Stimulated activated CD8-positive, alpha-beta memory T cell treated with anti-CD3 and anti-CD28 coated beads, Interleukin-2, amount 100 ng/mL, for 1 hour (primary cell): ENCODE measurements around the gene SLCO4A1.
"Not testable (repeated sequence)": the region's sequence is repeated elsewhere in the genome, so short reads cannot be mapped to it uniquely, and the experiment has no call there.

Experiments
- DNase-seq, 2 donors: peaks; one replicate each; pipeline ENCODE4 v3.0.0-alpha.2; 2020; ENCODE audit warnings: low read depth in 2 of 2

SLCO4A1 gene

DNA sequence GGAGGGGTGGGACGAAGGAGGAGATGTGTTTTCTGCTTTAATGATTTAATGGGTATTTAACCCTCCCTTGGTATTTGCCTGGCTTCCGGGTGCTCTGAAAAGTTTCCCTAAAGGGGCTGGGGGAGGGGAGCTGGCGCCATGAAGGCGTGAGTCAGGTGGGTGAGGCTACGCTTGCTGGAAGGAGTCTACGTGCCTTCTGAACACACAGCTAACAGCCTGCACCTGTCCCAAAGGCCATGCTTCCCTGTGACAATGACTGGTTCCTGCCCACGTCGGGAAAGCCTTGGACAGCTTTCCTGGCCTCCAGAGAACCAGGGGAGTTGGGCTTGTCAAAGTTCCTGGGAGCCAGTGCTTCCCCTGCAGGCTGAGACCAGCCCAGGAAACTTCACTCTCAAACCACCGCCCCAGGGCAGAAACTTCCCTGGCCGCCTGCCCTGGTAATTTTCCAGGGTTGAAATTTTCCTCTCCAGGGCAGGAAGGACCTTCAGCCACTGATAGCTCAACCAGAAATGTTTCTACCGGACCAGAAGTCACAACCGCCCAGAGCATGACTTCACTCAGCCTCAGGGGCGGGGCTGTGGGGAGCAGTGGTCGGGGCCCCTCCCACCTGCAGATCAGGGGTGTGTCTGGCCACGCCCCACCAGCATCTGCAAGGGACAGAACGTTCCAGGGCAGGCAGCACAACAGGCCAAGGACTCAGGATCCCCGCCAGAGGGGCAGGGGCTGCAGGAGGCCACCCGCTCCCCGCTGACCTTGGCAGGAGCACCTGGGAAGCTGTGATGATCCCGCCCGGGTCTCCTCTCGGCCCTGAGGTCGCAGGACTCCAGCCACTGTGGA, 18.6 kb upstream of the SLCO4A1 start:
- DNase-seq, result peak; percentile 66 to 70

DNA sequence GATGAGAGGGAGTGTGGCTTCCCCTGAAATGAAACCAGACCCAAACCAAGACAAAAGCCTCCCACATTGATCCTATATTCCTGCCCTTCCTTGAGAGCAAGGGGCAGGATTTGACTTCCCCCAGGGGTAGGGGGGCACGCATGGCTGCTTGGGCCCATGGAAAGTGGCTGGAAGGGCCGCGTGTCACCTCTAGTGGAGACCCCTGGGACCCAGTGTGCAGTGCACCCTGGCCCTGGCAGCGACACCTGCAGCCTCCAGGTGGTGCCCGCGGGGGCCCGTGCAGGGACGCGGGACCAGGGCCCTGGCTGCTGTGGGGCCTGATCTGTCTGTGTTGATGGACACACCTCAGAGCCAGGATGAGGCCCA, 18.0 kb upstream of the SLCO4A1 start:
- no peak for DNase-seq

DNA sequence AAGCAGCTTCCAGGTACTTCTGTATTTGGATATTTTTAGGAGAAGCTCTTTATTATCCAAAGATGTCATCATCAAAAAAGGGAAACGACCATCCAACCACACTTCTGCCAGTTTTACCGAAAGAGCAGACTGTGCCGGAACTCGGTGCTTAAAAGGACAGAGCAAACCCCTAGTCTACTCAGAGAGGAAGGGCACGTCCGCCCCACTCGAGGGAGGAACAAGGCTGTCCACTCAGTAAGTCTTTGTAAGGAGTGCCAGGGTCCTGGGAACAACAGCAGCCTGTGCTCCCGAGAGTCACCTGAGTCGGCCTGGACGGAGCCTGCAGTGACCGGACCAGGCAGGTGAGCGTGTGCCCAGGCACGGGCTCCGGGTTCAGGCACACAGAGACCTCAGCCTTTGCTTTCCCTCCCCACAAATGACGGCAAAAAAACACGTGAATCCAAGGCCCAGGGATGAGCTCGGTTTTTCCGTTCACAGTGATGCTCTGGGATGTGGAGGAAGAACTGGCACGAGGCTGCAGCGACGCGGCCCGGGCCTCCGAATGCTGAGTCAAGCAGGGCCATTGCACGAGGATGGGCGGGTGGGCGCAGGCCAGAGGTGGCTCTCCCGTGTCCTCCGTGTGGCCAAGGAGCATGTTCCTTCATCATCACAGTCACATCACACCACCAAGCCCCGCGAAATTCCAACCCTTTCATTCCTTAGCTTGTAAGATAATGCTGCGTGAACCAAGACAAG, 17.4 kb upstream of the SLCO4A1 start:
- DNase-seq, result no peak

DNA sequence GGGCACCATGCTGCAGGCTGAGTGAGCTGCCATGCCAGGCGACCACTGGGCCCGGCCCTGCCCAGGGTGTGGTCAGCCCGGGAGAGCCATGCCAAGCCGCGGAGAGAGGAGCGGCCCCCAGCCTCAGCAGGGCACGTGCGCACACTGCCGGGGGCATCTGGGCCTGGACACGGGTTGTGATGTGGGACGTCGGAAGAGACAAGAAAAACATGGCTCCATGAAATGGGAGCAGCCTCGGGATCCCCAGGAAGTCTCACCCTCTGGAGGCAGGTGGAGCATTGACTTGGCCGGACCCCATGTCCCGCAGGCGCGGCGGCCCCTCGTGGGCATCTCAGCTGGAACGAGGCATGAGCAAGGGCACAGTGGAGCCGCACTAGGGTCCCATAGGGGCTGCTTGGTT, 16.8 kb upstream of the SLCO4A1 start:
- no peak for DNase-seq

DNA sequence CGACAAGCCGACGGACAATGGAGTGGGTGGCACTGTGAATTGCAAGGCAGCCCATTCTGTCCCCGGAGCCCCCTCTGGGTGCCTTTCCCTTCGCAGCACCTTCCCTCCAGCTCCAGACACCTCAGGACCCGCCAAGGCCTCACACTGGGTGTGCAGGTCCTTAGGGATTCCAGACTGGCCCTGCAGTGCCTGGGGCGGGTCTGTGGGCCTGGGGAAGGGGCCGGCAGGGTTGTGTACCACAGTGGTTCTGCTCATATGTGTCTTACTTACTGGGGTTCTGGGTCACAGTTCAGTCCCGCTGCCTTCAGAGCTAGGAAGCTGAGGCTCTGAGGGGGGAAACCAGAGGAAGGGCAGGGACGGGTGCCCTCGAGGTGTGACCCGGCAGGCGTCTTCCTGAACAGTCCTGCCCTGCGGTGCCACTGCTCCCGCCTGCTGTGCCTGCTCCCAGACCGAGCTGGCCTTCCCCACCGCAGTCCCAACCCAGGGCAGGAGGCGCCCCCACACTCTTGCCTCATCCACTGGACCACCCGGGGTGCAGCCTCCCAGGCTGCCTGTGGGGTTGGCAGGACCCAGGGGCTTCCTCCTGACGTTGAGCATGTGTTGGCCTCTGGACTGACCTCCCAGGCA, 16.3 kb upstream of the SLCO4A1 start:
- no peak for DNase-seq

DNA sequence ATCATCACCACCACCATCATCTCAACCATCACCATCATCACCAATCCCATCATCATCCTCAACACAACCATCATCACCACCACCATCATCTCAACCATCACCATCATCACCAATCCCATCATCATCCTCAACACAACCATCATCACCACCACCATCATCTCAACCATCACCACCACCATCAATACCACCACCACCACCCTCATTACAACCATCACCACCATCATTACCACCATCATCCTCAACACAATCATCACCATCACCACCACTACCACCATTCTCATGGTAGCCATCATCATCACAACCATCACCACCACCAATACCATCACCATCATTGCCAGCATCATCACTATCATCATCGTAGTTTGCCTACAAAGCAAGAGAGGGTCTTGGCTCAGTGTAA, 14.9 kb upstream of the SLCO4A1 start:
- DNase-seq, result not testable (repeated sequence)

DNA sequence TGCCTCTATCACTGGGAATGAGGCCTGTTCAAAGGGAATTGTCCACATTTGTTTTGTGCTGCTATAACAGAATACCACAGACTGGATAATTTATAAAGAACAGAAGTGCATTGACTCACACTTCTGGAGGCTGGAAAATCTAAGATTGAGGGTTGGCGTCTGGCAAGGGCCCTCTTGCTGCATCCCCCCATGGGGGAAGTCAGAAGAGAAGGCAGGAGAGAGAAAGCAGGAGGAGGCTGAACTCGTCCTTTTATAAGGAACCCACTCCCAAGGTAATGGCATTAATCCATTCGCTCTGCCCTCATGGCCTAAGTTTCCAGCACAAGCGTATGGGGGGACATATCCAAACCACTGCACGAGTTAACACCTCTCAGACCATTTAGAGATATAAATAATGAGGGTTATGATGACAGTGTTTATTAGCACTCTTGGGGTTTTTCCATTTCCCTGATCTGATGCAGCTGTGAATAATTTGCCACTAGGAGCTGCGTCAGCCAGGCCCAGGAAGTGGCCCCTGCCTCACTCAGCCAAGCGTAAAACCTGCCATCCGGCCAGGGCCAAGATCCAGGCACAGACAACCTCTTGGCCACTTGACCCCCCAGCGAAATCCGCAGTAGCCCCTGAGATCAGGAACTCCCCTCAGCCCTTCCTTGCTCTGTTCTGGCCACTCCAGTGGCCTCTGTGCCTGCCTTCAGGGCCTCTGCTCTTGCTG, 14.2 kb upstream of the SLCO4A1 start:
- no peak for DNase-seq

DNA sequence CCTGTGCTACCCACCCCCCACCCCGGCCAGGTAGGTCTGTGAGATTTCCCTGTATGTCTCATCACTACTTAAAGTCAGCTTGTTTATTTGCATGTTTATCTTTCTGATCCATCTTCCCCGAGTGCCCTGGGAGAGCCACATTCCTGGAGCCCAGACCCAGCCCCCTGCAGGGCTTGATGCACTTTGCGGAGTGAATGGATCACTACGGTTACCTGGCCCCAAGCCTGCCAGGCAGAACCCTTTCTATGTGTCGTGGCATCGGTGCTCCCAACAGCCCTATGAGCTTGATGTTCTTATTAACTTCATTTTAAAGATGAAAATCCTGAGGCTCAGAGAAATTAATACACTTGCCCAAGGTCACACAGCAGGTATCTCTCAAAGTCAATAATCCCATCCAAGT, 13.6 kb upstream of the SLCO4A1 start:
- DNase-seq, result no peak

DNA sequence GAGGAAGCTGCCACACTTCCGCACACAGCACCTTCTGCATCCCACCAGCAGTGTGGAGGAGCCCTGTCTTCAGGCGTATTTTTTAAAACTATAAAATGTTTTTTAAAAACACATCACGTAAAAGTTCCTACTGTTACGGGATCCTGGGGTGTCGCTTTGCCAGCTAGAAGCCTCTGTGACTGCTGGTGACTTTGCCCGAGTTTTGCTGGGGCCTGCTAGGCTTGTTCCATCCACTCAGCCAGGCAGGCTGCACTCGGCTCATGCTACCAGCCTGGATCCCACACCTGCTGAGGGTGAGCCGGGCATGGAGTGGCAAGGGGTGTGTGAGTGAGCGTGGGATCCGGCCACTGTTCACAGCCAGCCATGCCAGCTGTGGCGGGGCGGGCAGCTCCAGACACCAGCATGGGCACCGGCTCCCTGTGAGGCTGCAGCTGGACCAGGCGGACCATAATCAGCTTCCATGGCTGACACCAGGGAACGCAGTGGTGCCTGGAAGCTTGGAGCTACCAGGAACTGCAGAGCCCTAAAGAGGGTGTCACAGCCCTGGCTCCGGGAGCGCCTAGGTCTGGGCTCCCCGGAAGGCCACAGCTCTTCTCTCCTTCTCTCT, 12.3 kb upstream of the SLCO4A1 start:
- no peak for DNase-seq

DNA sequence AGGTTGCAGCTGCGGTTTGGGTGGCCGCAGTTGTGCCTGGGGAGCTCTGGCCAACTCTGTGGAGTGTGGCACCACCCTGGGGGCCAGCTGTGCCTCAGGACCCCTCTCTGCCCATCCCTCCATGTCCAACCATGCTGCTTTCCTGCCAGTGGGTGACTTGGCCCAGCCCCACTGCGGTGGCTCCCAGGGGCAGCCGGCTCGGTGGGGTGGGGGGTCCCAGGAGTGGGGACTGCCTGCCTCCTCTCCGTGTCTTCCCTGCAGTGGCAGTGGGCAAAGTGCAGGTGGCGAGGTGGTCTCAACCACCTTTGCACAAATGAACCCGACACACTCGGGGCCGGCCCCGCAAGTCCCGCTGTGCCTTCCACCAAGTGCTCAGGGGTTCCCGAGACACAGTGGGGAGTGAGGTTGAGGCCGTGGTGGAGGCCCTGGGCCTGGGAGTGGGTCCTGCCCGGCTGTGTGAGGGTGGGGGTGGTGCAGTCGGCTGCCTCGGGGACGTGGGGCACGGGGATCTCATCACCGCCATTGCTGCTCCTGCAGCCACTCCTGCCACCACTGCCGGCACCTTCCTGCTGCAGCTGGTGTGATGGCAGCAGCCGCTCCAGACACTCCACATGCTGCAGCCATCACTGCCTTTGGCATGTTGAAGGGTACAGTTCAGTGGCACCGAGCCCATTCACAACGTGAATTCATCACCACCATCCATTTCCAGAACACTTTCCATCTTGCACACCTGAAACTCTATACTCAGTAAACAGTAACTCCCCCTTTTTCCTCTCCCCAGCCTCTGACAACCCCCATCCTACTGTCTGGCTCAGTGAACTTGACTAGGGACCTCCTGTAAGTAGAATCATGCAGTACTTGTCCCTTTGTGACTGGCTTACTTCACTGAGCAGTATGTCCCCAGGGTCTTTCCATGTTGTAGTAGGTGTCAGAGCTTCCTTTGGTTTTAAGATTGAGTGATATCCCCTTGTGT, 10.7 kb upstream of the SLCO4A1 start:
- no peak for DNase-seq

DNA sequence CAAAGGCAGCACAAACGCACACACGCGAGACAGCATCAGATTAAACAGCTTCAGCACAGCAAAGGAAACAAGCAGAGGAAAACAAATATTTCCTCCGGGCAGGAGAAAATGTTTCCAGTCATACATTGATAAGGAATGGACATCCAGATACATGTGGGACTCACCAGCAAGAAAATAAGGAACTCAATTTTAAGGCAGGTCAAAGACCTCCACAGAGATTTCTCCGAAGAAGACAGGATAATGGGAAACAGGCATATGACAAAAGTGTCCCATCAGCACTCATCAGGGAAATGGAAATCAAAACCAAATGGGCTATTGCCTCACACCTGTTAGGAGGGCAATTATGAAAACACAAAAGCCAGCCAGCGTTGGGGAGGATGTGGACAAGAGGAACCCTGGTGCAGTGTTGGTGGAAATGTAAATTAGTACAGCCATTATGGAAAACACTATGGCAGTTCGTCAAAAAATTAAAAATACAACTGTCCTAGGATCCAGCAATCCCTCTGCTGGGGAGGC, 9.7 kb upstream of the SLCO4A1 start:
- DNase-seq, result no peak

DNA sequence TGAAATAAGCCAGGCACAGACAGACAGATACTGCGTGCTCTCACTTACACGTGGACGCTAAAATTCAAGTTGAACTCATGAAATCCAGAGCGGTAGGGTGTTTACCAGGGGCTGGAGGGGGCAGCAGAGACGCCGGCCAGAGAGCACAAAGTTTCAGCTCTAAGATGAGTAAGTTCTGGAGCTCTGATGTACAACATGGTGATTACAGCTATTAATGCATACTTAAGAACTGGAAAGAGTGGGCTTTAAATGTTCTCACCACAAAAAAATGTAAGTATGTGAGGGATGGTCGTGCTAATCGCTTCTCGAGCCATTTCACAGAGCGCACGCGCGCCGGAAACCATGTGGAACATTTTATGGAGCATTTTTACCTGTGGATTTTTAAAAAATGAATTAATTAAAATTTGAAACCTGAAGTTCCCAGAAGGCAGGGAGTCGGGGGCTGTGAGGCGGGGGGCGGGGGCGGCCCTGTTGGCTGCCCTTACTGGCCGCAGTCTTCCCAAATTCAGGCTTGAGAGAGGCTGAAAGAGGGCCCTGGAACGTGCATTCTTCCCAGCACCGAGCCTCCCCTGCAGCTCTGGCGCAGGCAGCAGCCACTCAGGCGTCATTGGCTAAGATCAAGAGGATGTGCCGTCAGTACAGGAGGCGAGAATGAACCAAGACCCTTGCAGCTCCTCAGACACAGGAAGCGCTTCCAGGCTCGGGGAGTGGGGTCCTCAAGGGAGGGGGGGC, 8.5 kb upstream of the SLCO4A1 start:
- DNase-seq, result no peak

DNA sequence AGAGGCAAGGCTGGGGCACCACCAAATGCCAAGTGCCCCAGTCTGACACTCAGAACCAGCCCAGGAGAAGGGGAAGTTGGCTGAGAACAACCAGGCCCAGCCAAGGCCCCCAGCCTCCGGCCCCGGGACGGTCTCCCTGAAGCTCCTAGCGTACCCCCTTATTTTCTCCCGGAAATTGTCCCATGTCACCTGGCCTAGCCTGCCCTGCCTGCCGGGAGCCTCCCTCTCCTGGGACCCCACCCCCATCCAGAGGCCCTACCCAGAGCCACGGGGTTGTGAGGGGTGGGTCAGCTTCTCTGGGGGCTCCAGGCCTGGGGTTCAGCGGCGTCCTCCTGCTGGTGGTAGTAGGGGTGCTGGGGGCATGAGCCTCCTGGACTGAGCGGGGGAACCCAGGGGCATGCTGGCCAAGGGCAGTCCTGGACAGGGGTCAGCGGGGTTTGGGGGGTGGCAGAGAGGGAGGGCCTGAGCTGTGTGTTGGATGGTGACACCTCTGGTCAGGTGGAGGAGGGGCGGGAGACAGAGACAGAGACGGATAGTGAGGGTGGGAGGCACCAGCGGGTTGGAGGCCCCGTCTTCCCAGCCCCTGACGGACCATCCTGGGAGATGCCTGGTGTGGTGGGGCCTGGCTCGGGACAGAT, 7.9 kb upstream of the SLCO4A1 start:
- DNase-seq, result no peak

DNA sequence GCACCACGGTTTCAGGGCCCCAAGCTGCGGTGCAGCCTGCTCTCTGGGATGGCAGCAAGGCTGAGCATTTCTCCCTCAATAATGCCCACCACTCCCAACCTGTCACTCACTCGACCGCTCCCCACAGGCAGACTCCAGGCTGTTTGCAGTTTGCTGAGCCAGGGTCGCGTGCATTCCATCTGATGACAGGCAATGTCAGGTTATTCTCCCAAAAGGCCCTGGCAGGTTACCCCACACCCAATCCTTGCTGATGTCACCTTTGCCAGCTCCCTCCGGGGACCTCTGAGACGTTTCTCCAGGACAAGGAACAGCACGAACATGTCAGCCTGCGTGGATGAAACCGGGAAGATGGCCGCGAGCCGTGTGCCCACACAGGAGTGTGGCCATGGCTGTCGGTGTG, 7.1 kb upstream of the SLCO4A1 start:
- DNase-seq, result no peak

DNA sequence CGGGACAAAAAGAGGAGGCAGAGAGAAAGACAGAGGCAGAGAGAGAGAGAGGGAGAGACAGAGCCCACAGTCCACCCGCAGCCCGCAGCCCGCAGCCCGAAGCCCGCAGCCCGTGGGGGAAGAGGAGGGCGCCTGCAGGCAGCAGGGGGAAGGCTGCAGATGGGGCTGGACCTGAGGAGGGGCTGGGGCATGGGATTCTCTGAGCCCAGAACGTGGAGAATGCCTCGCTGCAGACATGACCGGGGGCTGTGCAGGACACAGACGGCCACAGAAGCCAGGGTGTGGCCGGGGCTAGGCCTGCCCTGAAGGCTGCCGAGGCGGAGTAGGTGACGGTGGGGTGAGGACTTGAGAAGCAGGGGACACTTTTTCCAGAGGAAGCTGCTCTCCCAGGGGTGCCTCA, 6.5 kb upstream of the SLCO4A1 start:
- DNase-seq, result no peak

DNA sequence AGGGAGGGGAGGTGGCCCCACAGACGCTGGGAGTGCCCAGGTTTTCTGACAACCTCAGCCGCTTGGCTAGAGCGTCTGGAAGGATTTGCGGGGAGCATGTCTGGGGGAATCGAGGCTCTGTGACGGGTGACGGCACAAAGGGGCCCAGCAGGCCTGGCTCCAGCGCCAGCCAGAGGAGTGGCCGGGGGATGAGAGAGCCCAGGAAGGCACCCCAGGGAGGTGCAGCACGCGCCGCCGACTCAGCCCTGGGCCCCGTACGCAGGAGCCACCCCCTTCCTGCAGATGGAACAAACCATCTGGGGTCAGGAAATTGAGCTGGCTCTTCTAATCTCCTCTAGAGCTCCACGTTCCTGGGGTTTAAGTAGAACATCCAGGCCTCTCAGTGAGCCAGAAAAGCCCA, 5.9 kb upstream of the SLCO4A1 start:
- no peak for DNase-seq

DNA sequence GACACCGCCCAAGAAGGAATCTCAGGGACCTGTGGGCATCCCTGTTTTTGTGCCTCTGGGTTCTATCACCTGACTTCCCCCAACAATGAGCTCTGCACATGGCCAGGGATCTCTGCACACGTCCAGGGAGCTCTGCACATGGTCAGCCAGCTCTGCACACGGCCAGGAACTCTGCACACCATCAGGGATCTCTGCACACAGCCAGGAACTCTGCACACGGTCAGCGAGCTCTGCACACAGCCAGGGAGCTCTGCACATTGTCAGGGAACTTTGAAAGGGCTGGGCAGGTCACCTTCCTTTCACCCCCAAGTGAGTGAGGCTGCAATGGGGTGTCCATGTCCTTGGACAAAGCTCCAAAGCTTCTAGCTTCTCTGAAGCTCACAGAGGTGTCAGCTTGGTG, 5.2 kb upstream of the SLCO4A1 start:
- DNase-seq, result no peak

DNA sequence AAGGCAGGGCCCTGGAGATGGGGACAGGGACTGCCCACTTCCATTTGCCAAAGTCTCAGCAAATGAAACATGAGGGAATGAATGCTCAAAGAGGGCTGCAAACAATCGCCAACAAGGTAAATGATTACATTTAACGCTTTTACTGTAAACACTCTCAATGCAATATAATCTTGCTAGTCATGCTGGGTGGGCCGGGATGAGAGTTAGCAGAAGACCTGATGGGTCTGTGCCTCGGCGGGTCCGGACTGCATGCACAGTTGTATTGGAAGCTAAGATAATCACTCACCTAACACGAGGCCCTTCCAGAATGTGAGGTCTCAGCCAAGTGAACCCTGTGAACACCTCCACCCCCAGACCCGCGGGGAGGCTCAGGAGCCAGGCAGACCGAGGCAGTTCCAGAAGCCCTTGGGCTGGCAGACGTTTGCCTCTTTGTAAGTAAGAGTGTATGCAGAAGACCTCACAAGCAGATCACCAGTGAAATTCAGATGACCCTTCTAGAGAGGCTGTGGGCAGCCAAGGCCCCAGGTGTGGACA, 4.7 kb upstream of the SLCO4A1 start:
- no peak for DNase-seq

DNA sequence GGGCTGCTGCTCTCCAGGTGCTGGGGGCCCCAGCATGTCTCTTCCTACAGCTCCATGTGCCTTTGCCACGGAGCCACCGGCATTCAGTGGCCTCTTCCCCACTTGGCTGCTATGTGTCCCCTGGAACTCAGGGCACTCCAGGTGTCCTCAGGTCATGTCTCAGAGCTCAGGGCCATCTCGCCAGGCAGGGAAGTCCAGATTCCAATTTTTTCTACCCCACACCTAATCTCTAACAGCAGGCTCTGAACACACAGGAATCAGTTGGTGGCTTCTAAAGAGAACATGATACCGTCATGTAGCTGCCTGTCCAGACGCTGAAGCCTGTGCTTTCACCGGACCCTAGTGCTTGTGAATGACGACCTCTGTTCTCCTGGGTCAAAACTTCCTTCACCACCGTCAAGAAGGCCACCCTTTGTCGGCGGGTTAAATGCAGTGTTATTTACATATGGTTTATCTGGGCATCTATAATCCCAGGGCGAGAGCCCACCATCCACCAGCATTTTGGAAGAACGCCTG, 4.2 kb upstream of the SLCO4A1 start:
- no peak for DNase-seq
